HepG2 (cell line): ENCODE results near the gene EPC2. TPM values are rescaled to one million over a fixed set of nuclear protein-coding genes. Genes with fewer than 3 reads are reported as not detected.

Experiments used
- ATAC-seq: fragments of 200-7000 bp; cut with Tn5 transposase; 3 replicates; pipeline ENCODE4 v1.9.1; 2020; ENCODE audit warnings: mild to moderate bottlenecking, moderate library complexity
- BruUV-seq: library from RNA; stranded (reverse); fragments of 400-500 nt; replicated peaks from 2 replicates; lab custom pipeline; 2021; lab: Mats Ljungman, UMichigan
- CTCF ChIA-PET: fragments of 300-600 bp; formaldehyde crosslinking; extraction: SDS; loops from one replicate; lab custom pipeline; 2021; ENCODE audit warnings: low total read pairs, inconsistent platforms, low intra/inter-chr PET ratio; lab: Yijun Ruan, JAX
- POLR2A ChIA-PET: fragments of 350-600 bp; sonication (Branson Sonifier 250); formaldehyde crosslinking; loops from one replicate; lab custom pipeline; 2020; ENCODE audit warnings: antibody characterized with exemption, inconsistent platforms; lab: Yijun Ruan, JAX
- DNase-seq: peaks from one replicate; pipeline ENCODE4 v3.0.0-alpha.2; 2015; ENCODE audit warnings: low spot score
- FAIRE-seq: peaks from 3 replicates; lab custom pipeline; 2011; peaks lifted over from hg19 to GRCh38; lab: Jason Lieb, UNC
- H2AFZ ChIP-seq: one replicate; pipeline ENCODE4 v1.6.1; 2011; ENCODE audit warnings: low read length, inconsistent platforms
- H3K27ac ChIP-seq: fragments of 300-600 bp; 3 replicates; pipeline ENCODE4 v1.8.0; 2011; ENCODE audit warnings: mixed run types, mild to moderate bottlenecking, mixed read lengths, low read length, inconsistent platforms; ENCODE audit not compliant: insufficient read depth; ENCODE audit errors: extremely low read length
- H3K27me3 ChIP-seq, 2 experiments: fragments of 200-600 bp in 1 of 2; 2 replicates in 1 of 2; 3 replicates in 1 of 2; pipeline versions ENCODE4 v1.6.0 to v1.8.0; 2011; ENCODE audit warnings: low read length in 2 of 2, mild to moderate bottlenecking in 2 of 2, moderate library complexity in 2 of 2, inconsistent platforms in 1 of 2; ENCODE audit not compliant: insufficient read depth in 2 of 2, control insufficient read depth in 1 of 2
- H3K36me3 ChIP-seq, 2 experiments: fragments of 200-600 bp in 1 of 2; replicated peaks in 1 of 2; 2 replicates in 1 of 2; 3 replicates in 1 of 2; pipeline versions ENCODE4 v1.5.1 to v1.8.0; 2011; ENCODE audit warnings: low read length in 2 of 2, inconsistent platforms in 1 of 2; ENCODE audit not compliant: insufficient read depth in 2 of 2, control insufficient read depth in 1 of 2
- H3K4me1 ChIP-seq: 2 replicates; pipeline ENCODE4 v1.5.1; 2012; ENCODE audit warnings: low read length, inconsistent platforms; ENCODE audit not compliant: insufficient read depth
- H3K4me2 ChIP-seq: 2 replicates; pipeline ENCODE4 v1.6.0; 2011; ENCODE audit warnings: low read depth, low read length, inconsistent platforms
- H3K4me3 ChIP-seq, 3 experiments: fragments of 200-600 bp in 1 of 3; sonication (generic), shearing (Covaris generic) in 1 of 3; replicated peaks in 1 of 3; 2 replicates each; pipeline ENCODE4 v1.5.1; 2011 to 2016; ENCODE audit warnings: low read length in 3 of 3, inconsistent platforms in 2 of 3, low read depth in 2 of 3, mild to moderate bottlenecking in 2 of 3, control low read depth in 1 of 3, mixed read lengths in 1 of 3; ENCODE audit not compliant: insufficient read depth in 1 of 3
- H3K79me2 ChIP-seq: one replicate; pipeline ENCODE4 v1.6.1; 2011; ENCODE audit warnings: low read length, inconsistent platforms; ENCODE audit not compliant: insufficient read depth
- H3K9ac ChIP-seq: 2 replicates; pipeline ENCODE4 v1.6.0; 2011; ENCODE audit warnings: mild to moderate bottlenecking, low read depth, low read length, inconsistent platforms; ENCODE audit not compliant: insufficient read depth
- H3K9me3 ChIP-seq: 2 replicates; pipeline ENCODE4 v1.5.1; 2012; ENCODE audit warnings: mild to moderate bottlenecking, low read length
- H4K20me1 ChIP-seq: 2 replicates; pipeline ENCODE4 v1.6.0; 2011; ENCODE audit warnings: inconsistent platforms, mild to moderate bottlenecking, low read length, moderate library complexity; ENCODE audit not compliant: insufficient read depth
- AKAP8 ChIP-seq: sonication (generic); formaldehyde crosslinking; IDR thresholded peaks from 2 replicates; pipeline ENCODE4 v1.5.1; 2020; ENCODE audit warnings: mild to moderate bottlenecking, missing genetic modification reagents
- MAZ ChIP-seq, 2 experiments: sonication (generic) in 1 of 2; formaldehyde crosslinking in 1 of 2; IDR thresholded peaks; 2 replicates each; pipeline versions ENCODE4 v1.5.0 to v1.6.1; 2012 to 2020; ENCODE audit warnings: low read depth in 2 of 2, mild to moderate bottlenecking in 2 of 2, borderline replicate concordance in 1 of 2, improper control_type of control experiment in 1 of 2, low read length in 1 of 2, missing genetic modification reagents in 1 of 2, moderate library complexity in 1 of 2
- MED8 ChIP-seq: sonication (generic); formaldehyde crosslinking; IDR thresholded peaks from 2 replicates; pipeline ENCODE4 v1.8.1; 2023; ENCODE audit warnings: mild to moderate bottlenecking, missing genetic modification reagents; ENCODE audit not compliant: insufficient replicate concordance
- NFATC3 ChIP-seq: sonication (generic); formaldehyde crosslinking; IDR thresholded peaks from 2 replicates; pipeline ENCODE4 v1.5.1; 2020; ENCODE audit warnings: mild to moderate bottlenecking, missing genetic modification reagents
- SALL1 ChIP-seq: sonication (generic); formaldehyde crosslinking; IDR thresholded peaks from 2 replicates; pipeline ENCODE4 v1.8.0; 2022; ENCODE audit warnings: mild to moderate bottlenecking, missing genetic modification reagents
- SP5 ChIP-seq: IDR thresholded peaks from 2 replicates; pipeline ENCODE4 v1.6.1; 2016; ENCODE audit warnings: low read depth, borderline replicate concordance
- SYNCRIP ChIP-seq: fragments of 200-400 bp; formaldehyde crosslinking; IDR thresholded peaks from 2 replicates; pipeline ENCODE4 v1.6.1; 2018; ENCODE audit warnings: mild to moderate bottlenecking, low read depth, low read length; ENCODE audit not compliant: insufficient read depth
- TRIM24 ChIP-seq: sonication (generic); formaldehyde crosslinking; IDR thresholded peaks from 2 replicates; pipeline ENCODE4 v1.8.0; 2022; ENCODE audit warnings: mild to moderate bottlenecking, missing genetic modification reagents
- ZFY ChIP-seq: sonication (generic); formaldehyde crosslinking; IDR thresholded peaks from 2 replicates; pipeline ENCODE4 v1.4.0; 2020; ENCODE audit warnings: missing genetic modification reagents
- ZNF121 ChIP-seq: sonication (generic); formaldehyde crosslinking; IDR thresholded peaks from 2 replicates; pipeline ENCODE4 v1.5.0; 2020; ENCODE audit warnings: mild to moderate bottlenecking, missing genetic modification reagents
- ZNF138 ChIP-seq: sonication (generic); formaldehyde crosslinking; IDR thresholded peaks from 2 replicates; pipeline ENCODE4 v1.5.0; 2020; ENCODE audit warnings: mild to moderate bottlenecking, low read depth, missing genetic modification reagents
- ZNF670 ChIP-seq: sonication (generic); formaldehyde crosslinking; IDR thresholded peaks from 2 replicates; pipeline ENCODE4 v1.8.0; 2022; ENCODE audit warnings: mild to moderate bottlenecking, missing genetic modification reagents, borderline replicate concordance
- ZNF672 ChIP-seq: sonication (generic); formaldehyde crosslinking; IDR thresholded peaks from 2 replicates; pipeline ENCODE4 v1.8.1; 2022; ENCODE audit warnings: missing genetic modification reagents
- ZNF790 ChIP-seq: sonication (generic); formaldehyde crosslinking; IDR thresholded peaks from 2 replicates; pipeline ENCODE4 v1.8.0; 2022; ENCODE audit warnings: missing genetic modification reagents, mild to moderate bottlenecking, borderline replicate concordance
- WGBS: methylation state at CpG from one replicate; pipeline ENCODE4 v1.1.6; 2017; ENCODE audit warnings: low lambda C conversion rate; 5-methylcytosine and 5-hydroxymethylcytosine counted together
- in situ Hi-C: cut with HindIII; loops from 2 replicates; pipeline ENCODE4 v1.10.0; 2017; ENCODE audit warnings: low pct_unique_long_range_greater_than_20kb; ENCODE audit not compliant: extremely low pct_ligation_motif_present
- intact Hi-C: fragments of 100-400 bp; cut with micrococcal nuclease; formaldehyde crosslinking; loops from one replicate; pipeline ENCODE4 v1.10.0; 2022; ENCODE audit not compliant: unreplicated experiment
- polyA plus RNA-seq, 8 experiments: library from polyadenylated mRNA; depleted of rRNA in 3 of 8; stranded (reverse) in 7 of 8; unstranded in 1 of 8; fragments of >200 nt; fragmentation: Illumina TruSeq in 4 of 8; extraction: Trizol in 4 of 8; gene quantifications; 2 replicates each; pipeline versions ENCODE4 v1.2.1 to v1.2.3, GENCODE V29; 2011 to 2016; ENCODE audit warnings: low read depth in 4 of 8, missing spikeins in 1 of 8, mixed read lengths in 1 of 8; ENCODE audit not compliant: insufficient read depth in 1 of 8
- total RNA-seq, 5 experiments: library from RNA; depleted of rRNA; stranded (reverse); fragments of >200 nt; fragmentation: Illumina TruSeq; extraction: Trizol; gene quantifications; 2 replicates each; pipeline ENCODE4 v1.2.3, GENCODE V29; 2016; ENCODE audit warnings: low read depth in 1 of 5
- TF ChIP-seq, protein P1 (sequence below): sonication (generic); formaldehyde crosslinking; IDR thresholded peaks from 2 replicates; pipeline ENCODE4 v1.4.0; 2020; ENCODE audit warnings: missing genetic modification reagents, borderline replicate concordance
- TF ChIP-seq, protein P2 (sequence below): sonication (generic); formaldehyde crosslinking; IDR thresholded peaks from 2 replicates; pipeline ENCODE4 v1.4.0; 2020; ENCODE audit warnings: mild to moderate bottlenecking, missing genetic modification reagents
- TF ChIP-seq, protein P3 (sequence below): sonication (generic); formaldehyde crosslinking; IDR thresholded peaks from 2 replicates; pipeline ENCODE4 v1.5.0; 2020; ENCODE audit warnings: missing genetic modification reagents, mild to moderate bottlenecking, borderline replicate concordance

EPC2 gene
- total and polyA plus RNA-seq, 2 of the 13 experiments (the other 11 are each of a cell fraction or from before 2014, with no cell fraction given): 20.5 to 22.0 TPM

DNA sequence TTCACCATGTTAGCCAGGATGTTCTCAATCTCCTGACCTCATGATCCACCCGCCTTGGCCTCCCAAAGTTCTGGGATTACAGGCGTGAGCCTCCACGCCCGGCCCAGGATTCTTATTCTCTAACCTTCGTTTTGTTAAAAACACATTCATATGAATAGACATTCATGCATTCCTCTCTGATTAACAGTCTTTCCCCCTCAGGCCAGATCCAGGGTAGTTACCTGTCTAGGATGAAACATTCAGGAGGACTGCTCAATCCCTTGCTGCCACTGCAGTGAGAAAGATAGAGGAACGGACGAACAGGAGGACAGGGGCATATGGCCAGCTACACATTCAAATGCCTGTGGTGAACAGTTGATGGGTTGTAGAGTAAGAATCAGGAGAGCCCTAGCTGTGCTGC lies 39.6 kb upstream of the EPC2 start:
- in situ Hi-C loops: no loop called here
- no peaks in the 10 kb centered on the region for H3K9me3 ChIP-seq

DNA sequence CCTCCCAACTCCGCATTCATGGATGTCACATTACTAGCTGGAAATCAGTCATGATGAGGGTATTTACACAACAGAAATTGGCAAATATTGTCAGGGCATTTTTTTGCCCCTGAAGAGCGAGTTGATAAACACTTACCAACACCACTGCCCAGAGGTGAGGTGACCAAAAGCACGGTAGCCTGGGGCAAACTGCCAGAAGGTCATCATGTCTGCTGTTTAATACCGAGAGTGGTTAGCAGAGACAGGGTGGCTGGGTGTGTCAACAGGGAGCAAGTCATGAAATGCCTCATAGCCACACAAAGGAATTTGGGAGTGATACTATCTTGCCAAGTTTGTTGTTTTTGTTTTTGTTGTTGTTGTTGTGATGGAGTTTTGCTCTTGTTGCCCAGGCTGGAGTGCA lies 37.0 kb upstream of the EPC2 start:
- Histone ChIP-seq H3K27ac (no peak overlapping the region), H3K9ac (no peak overlapping the region), H2AFZ (no peak overlapping the region), H3K4me1 (no peaks in the 10 kb centered on the region), H3K27me3 (peaks cover 0 to 5% of the 10 kb centered on the region in 2 experiments; a peak in 1 of 5 replicates), H3K79me2 (no peaks in the 10 kb centered on the region), H3K4me2 (no peak overlapping the region), H3K36me3 (no peaks in the 10 kb centered on the region), H4K20me1 (no peaks in the 10 kb centered on the region), H3K4me3 (no peak overlapping the region), H3K9me3 (no peaks in the 10 kb centered on the region)
- intact Hi-C loops: no loop called here
- no TSS peak for BruUV-seq
- FAIRE-seq: no peak
- ChIA-PET POLR2A (no interaction called here), CTCF (no interaction called here)
- in situ Hi-C loops: no loop called here
- no peak for ATAC-seq
- no peak for DNase-seq
- WGBS: 8% methylated on average over 4 of the region's 4 CpGs
- no peak for TF ChIP-seq NFATC3
- TF ChIP-seq, protein P1, sequence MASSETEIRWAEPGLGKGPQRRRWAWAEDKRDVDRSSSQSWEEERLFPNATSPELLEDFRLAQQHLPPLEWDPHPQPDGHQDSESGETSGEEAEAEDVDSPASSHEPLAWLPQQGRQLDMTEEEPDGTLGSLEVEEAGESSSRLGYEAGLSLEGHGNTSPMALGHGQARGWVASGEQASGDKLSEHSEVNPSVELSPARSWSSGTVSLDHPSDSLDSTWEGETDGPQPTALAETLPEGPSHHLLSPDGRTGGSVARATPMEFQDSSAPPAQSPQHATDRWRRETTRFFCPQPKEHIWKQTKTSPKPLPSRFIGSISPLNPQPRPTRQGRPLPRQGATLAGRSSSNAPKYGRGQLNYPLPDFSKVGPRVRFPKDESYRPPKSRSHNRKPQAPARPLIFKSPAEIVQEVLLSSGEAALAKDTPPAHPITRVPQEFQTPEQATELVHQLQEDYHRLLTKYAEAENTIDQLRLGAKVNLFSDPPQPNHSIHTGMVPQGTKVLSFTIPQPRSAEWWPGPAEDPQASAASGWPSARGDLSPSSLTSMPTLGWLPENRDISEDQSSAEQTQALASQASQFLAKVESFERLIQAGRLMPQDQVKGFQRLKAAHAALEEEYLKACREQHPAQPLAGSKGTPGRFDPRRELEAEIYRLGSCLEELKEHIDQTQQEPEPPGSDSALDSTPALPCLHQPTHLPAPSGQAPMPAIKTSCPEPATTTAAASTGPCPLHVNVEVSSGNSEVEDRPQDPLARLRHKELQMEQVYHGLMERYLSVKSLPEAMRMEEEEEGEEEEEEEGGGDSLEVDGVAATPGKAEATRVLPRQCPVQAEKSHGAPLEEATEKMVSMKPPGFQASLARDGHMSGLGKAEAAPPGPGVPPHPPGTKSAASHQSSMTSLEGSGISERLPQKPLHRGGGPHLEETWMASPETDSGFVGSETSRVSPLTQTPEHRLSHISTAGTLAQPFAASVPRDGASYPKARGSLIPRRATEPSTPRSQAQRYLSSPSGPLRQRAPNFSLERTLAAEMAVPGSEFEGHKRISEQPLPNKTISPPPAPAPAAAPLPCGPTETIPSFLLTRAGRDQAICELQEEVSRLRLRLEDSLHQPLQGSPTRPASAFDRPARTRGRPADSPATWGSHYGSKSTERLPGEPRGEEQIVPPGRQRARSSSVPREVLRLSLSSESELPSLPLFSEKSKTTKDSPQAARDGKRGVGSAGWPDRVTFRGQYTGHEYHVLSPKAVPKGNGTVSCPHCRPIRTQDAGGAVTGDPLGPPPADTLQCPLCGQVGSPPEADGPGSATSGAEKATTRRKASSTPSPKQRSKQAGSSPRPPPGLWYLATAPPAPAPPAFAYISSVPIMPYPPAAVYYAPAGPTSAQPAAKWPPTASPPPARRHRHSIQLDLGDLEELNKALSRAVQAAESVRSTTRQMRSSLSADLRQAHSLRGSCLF (CRISPR knock-in tag): no peak
- TF ChIP-seq, protein P2, sequence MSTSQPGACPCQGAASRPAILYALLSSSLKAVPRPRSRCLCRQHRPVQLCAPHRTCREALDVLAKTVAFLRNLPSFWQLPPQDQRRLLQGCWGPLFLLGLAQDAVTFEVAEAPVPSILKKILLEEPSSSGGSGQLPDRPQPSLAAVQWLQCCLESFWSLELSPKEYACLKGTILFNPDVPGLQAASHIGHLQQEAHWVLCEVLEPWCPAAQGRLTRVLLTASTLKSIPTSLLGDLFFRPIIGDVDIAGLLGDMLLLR (CRISPR knock-in tag): no peak
- TF ChIP-seq ZNF790 (CRISPR knock-in tag): no peak
- no peak for TF ChIP-seq ZNF121 (CRISPR knock-in tag)
- TF ChIP-seq, protein P3, sequence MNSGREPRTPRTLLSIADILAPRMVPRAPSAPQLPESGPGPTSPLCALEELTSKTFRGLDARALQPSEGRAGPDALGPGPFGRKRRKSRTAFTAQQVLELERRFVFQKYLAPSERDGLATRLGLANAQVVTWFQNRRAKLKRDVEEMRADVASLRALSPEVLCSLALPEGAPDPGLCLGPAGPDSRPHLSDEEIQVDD (CRISPR knock-in tag): no peak
- TF ChIP-seq MAZ (IDR thresholded peaks at IDR 0.05; ENCODE audit: borderline replicate concordance, low read depth, low read length): no peak
- no peak for TF ChIP-seq MAZ (CRISPR knock-in tag; IDR thresholded peaks at IDR 0.05; ENCODE audit: low read depth)
- TF ChIP-seq SP5 (CRISPR knock-in tag): no peak
- no peak for TF ChIP-seq ZNF672 (CRISPR knock-in tag)
- no peak for TF ChIP-seq AKAP8 (CRISPR knock-in tag)

More for the DNA sequence above, 39.6 kb upstream of the EPC2 start:
- H4K20me1 ChIP-seq: no peaks in the 10 kb centered on the region
- intact Hi-C loops: no loop called here
- ChIA-PET CTCF (no interaction called here), POLR2A (interaction anchor here (0.6 kb wide), 1 partner anchor 40 kb away, joined by 3 read pairs; no protein-coding TSS in a partner anchor)
- H3K27ac ChIP-seq: no peak overlapping the region
- TF ChIP-seq ZFY: no peak
- TF ChIP-seq MED8 (CRISPR knock-in tag): no peak
- no peak for TF ChIP-seq SALL1 (CRISPR knock-in tag)
- no peak for TF ChIP-seq SYNCRIP
- TF ChIP-seq ZNF670 (CRISPR knock-in tag): no peak
- no peak for TF ChIP-seq TRIM24
- no peak for TF ChIP-seq ZNF138 (CRISPR knock-in tag)
- no TSS peak for BruUV-seq
- H3K9ac ChIP-seq: no peak overlapping the region
- H2AFZ ChIP-seq: no peak overlapping the region
- H3K4me2 ChIP-seq: no peak overlapping the region
- ATAC-seq (no peak), DNase-seq (no peak), FAIRE-seq (no peak)
- H3K4me1 ChIP-seq: no peaks in the 10 kb centered on the region
- no peak overlapping the region for H3K4me3 ChIP-seq
- H3K36me3 ChIP-seq: no peaks in the 10 kb centered on the region
- H3K27me3 ChIP-seq: peaks cover 0 to 14% of the 10 kb centered on the region in 2 experiments; a peak in 3 of 5 replicates
- no peaks in the 10 kb centered on the region for H3K79me2 ChIP-seq
- 72% methylated on average over 7 of the region's 7 CpGs for WGBS
